Peyer's patch (tissue), 4 donors: Measurements from ENCODE around the gene DPP4. TPM values are rescaled to one million over a fixed set of nuclear protein-coding genes. Genes with fewer than 3 reads are reported as not detected.

Experiments
- DNase-seq, 3 donors: peaks; one replicate each; pipeline ENCODE4 v3.0.0-alpha.2; 2017 to 2019
- H3K27ac ChIP-seq, 4 donors: fragments of 200-600 bp; sonication (generic); one replicate each; pipeline ENCODE4 v1.5.1; 2016 to 2019
- H3K27me3 ChIP-seq, 2 donors: fragments of 200-600 bp; sonication (generic); one replicate each; pipeline ENCODE4 v1.5.1; 2019
- H3K36me3 ChIP-seq, 3 donors: fragments of 200-600 bp; sonication (generic); one replicate each; pipeline ENCODE4 v1.5.1; 2016 to 2019
- H3K4me1 ChIP-seq, 4 donors: fragments of 200-600 bp; sonication (generic); one replicate each; pipeline ENCODE4 v1.5.1; 2016 to 2019
- H3K4me3 ChIP-seq, 4 donors: fragments of 200-600 bp; sonication (generic); 1 replicate in 3 of 4; 2 replicates in 1 of 4; pipeline ENCODE4 v1.5.1; 2016 to 2019; ENCODE audit warnings: mild to moderate bottlenecking in 1 of 4
- H3K9me3 ChIP-seq, 4 donors: fragments of 200-600 bp; sonication (generic); one replicate each; pipeline ENCODE4 v1.5.1; 2016 to 2019; ENCODE audit warnings: mild to moderate bottlenecking in 1 of 4
- CTCF ChIP-seq, 6 experiments: fragments of 450-650 bp in 4 of 6; fragments of 200-600 bp in 2 of 6; sonication (generic) in 1 of 6; IDR thresholded peaks; one replicate each; pipeline ENCODE4 v1.5.1; 2017 to 2019; ENCODE audit warnings: antibody characterized with exemption in 6 of 6, mild to moderate bottlenecking in 3 of 6, moderate library complexity in 1 of 6
- POLR2A ChIP-seq, 2 donors: fragments of 450-650 bp; IDR thresholded peaks; one replicate each; pipeline ENCODE4 v1.5.1; 2017; ENCODE audit warnings: antibody characterized with exemption in 2 of 2, mild to moderate bottlenecking in 2 of 2, moderate library complexity in 2 of 2
- total RNA-seq, 4 donors: library from RNA; depleted of rRNA; stranded (reverse); fragments of >200 nt; gene quantifications; one replicate each; pipeline ENCODE4 v1.1.0, GENCODE V29; 2016

Gene DPP4
- total RNA-seq, 4 donors from 2014 or later, result 17.3 to 447 (median 178) TPM

DNA sequence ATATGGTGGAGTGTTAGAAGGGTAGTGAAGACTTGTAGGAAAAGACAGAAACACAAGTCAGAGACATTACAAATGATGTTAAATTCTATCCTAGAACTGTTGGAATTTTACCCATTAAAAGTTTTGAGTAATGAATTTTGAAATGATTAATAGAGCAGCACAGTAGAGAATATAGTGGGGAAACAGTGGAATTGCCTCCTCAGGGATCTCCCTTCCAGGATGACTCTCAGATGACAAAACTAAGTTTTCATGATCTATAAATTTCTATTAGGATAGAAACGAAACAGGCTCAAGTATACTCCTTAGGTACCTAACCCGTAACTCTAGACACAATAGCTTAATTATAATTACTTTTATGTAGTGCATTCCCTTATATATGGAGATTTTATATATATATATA lies 86.7 kb downstream of the DPP4 start:
- no peak for DNase-seq
- peaks cover 0 to 6% (median 0%) of the 10 kb centered on the region in 4 donors for H3K4me1 ChIP-seq
- TF ChIP-seq POLR2A (IDR thresholded peaks at IDR 0.05) (no peak), CTCF (IDR thresholded peaks at IDR 0.05) (no peak)
- no peaks in the 10 kb centered on the region for H3K36me3 ChIP-seq
- no peaks in the 10 kb centered on the region for H3K27me3 ChIP-seq
- H3K27ac ChIP-seq, result no peak overlapping the region
- no peak overlapping the region for H3K4me3 ChIP-seq
- H3K9me3 ChIP-seq, result no peaks in the 10 kb centered on the region

GRCh38 chr2:161983866-161984265 lies 90.1 kb downstream of the DPP4 start:
- TF ChIP-seq POLR2A (IDR thresholded peaks at IDR 0.05) (no peak), CTCF (IDR thresholded peaks at IDR 0.05) (no peak)
- Histone ChIP-seq H3K36me3 (no peaks in the 10 kb centered on the region), H3K4me1 (peaks cover 0 to 19% (median 0%) of the 10 kb centered on the region in 4 donors), H3K27me3 (no peaks in the 10 kb centered on the region), H3K9me3 (no peaks in the 10 kb centered on the region), H3K4me3 (no peak overlapping the region), H3K27ac (no peak overlapping the region)
- no peak for DNase-seq

GRCh38 chr2:161983331-161983651 lies 90.7 kb downstream of the DPP4 start:
- peak overlapping the region in 1 of 4 donors; percentile 79 for H3K27ac ChIP-seq
- H3K9me3 ChIP-seq, result no peaks in the 10 kb centered on the region
- no peaks in the 10 kb centered on the region for H3K27me3 ChIP-seq
- H3K4me1 ChIP-seq, result peaks cover 0 to 19% (median 0%) of the 10 kb centered on the region in 4 donors
- no peak for DNase-seq
- no peaks in the 10 kb centered on the region for H3K36me3 ChIP-seq
- TF ChIP-seq CTCF (IDR thresholded peaks at IDR 0.05) (no peak), POLR2A (IDR thresholded peaks at IDR 0.05) (no peak)
- H3K4me3 ChIP-seq, result no peak overlapping the region

DNA sequence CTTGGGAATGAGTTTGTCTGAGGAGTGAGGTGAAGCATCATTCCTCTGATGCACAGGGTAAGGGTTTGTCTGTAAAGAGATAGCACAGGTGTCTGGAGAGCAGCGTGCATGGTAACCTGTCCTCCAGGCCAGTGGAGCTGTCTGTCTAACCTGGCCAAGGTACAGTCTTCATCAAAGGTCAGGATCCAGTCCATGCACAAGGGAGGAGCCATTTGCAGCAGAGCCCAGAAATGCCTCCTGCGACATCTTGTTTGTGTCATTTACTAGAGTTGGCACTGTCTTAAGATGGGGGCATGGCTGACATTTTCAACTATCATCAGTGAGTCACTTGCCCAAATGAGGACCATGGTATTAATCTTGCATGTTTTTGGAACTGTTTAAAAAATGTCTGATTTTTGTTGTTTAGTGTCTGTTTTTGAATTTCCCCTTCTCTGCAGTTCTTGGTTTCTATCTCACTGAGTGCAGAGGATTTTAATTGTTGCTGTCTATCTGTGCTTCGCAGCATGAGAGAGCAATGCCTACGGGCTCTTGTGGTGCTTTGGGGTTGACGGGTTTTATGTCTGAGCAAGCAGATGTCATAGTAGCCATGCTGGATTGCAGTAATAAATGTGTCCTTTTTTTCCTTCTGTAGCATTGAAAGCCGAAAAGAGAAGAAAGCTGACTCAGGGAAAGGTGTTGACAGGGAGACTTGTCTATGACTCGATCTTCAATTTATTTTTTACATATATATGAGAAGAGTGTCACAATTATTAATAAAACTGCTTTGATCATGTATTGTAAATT lies 91.3 kb downstream of the DPP4 start:
- Histone ChIP-seq H3K4me1 (peaks cover 0 to 19% (median 0%) of the 10 kb centered on the region in 4 donors), H3K27ac (peak overlapping the region in 2 of 4 donors; percentile 79 to 80), H3K36me3 (no peaks in the 10 kb centered on the region), H3K27me3 (no peaks in the 10 kb centered on the region), H3K9me3 (no peaks in the 10 kb centered on the region), H3K4me3 (no peak overlapping the region)
- no peak for TF ChIP-seq CTCF (IDR thresholded peaks at IDR 0.05)
- TF ChIP-seq POLR2A (IDR thresholded peaks at IDR 0.05), result no peak
- peak in 2 of 3 donors; percentile 55 to 67 for DNase-seq

- Histone ChIP-seq H3K4me1 (peaks cover 0 to 19% (median 0%) of the 10 kb centered on the region in 4 donors), H3K36me3 (no peaks in the 10 kb centered on the region), H3K9me3 (no peaks in the 10 kb centered on the region), H3K27ac (peak overlapping the region in 3 of 4 donors; percentile 38 to 80 (median 79)), H3K4me3 (no peak overlapping the region), H3K27me3 (no peaks in the 10 kb centered on the region)
- peak in 2 of 3 donors; percentile 57 to 73 for DNase-seq
- TF ChIP-seq CTCF (IDR thresholded peaks at IDR 0.05) (peak in 1 of 6 experiments; percentile 11), POLR2A (IDR thresholded peaks at IDR 0.05) (no peak)
These were observed 92.2 kb downstream of the DPP4 start for GRCh38 chr2:161981679-161982250.
